ENCODE results near the gene TNFRSF4. TPM values are rescaled to one million over a fixed set of nuclear protein-coding genes. Genes with fewer than 3 reads are reported as not detected.

The TNFRSF4 gene
- total RNA-seq, 1 experiment from 2014 or later: 0.37 TPM

- H3K9ac ChIP-seq (ENCODE audit: low read length): peak overlapping the region; percentile 83
- H3K4me1 ChIP-seq (ENCODE audit: control insufficient read depth in 1 of 2, insufficient read depth in 2 of 2, low read length in 2 of 2): peaks cover 30 to 43% of the 10 kb centered on the region in 2 experiments
- ATAC-seq (peak; percentile 22), DNase-seq (ENCODE audit: low read depth, low spot score) (no peak)
- peak overlapping the region; percentile 97 for H3K4me2 ChIP-seq (ENCODE audit: low read length)
- no TSS peak for BruUV-seq (replicated peaks)
- H3K79me2 ChIP-seq (ENCODE audit: insufficient read depth, low read length): peaks cover 8% of the 10 kb centered on the region; the same call in 1 of the 2 replicates
- H3K27ac ChIP-seq (ENCODE audit: low read depth, low read length): peak overlapping the region; percentile 94
- intact Hi-C loops (cut with micrococcal nuclease): loop anchor here (5.0 kb wide), 1 partner anchor 44 kb away; no protein-coding TSS in a partner anchor
- ChIA-PET RAD21 (ENCODE audit: low non-redundant PET in 1 of 2, low total read pairs in 2 of 2, uncharacterized antibody in 2 of 2, unreplicated experiment in 2 of 2) (no interaction called here), POLR2A (no interaction called here), CTCF (no interaction called here)
- H3K9me3 ChIP-seq (ENCODE audit: control insufficient read depth in 1 of 2, insufficient read depth in 1 of 2, low read depth in 1 of 2, low read length in 2 of 2): no peaks in the 10 kb centered on the region
- H3K4me3 ChIP-seq (replicated peaks in 1 of 2; ENCODE audit: low read depth in 1 of 2, low read length in 2 of 2): peak overlapping the region; percentile 67 to 70
- H3K27me3 ChIP-seq (ENCODE audit: insufficient read depth, low read length): no peaks in the 10 kb centered on the region
- TF ChIP-seq, protein P1, sequence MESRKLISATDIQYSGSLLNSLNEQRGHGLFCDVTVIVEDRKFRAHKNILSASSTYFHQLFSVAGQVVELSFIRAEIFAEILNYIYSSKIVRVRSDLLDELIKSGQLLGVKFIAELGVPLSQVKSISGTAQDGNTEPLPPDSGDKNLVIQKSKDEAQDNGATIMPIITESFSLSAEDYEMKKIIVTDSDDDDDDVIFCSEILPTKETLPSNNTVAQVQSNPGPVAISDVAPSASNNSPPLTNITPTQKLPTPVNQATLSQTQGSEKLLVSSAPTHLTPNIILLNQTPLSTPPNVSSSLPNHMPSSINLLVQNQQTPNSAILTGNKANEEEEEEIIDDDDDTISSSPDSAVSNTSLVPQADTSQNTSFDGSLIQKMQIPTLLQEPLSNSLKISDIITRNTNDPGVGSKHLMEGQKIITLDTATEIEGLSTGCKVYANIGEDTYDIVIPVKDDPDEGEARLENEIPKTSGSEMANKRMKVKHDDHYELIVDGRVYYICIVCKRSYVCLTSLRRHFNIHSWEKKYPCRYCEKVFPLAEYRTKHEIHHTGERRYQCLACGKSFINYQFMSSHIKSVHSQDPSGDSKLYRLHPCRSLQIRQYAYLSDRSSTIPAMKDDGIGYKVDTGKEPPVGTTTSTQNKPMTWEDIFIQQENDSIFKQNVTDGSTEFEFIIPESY (IDR thresholded peaks at IDR 0.05; ENCODE audit: extremely low read depth, insufficient replicate concordance, low read length): no peak
- TF ChIP-seq JUND (IDR thresholded peaks at IDR 0.05): no peak
- TF ChIP-seq RAD21 (IDR thresholded peaks at IDR 0.05; ENCODE audit: low read depth): no peak
- no peak for TF ChIP-seq ZFX (IDR thresholded peaks at IDR 0.05)
- TF ChIP-seq REST (IDR thresholded peaks at IDR 0.05; ENCODE audit: low read depth): no peak
- TF ChIP-seq SP1 (IDR thresholded peaks at IDR 0.05; ENCODE audit: low read depth): no peak
- no peak for TF ChIP-seq FOSL1 (IDR thresholded peaks at IDR 0.05; ENCODE audit: low read depth)
- TF ChIP-seq ELF1 (IDR thresholded peaks at IDR 0.05; ENCODE audit: borderline replicate concordance, low read depth): no peak
- TF ChIP-seq POLR2A (IDR thresholded peaks at IDR 0.05; ENCODE audit: borderline replicate concordance, extremely low read depth, insufficient read depth, insufficient read length): no peak
- TF ChIP-seq CEBPB (IDR thresholded peaks at IDR 0.05; ENCODE audit: low read depth): no peak
- TF ChIP-seq TCF7L2 (IDR thresholded peaks at IDR 0.05; ENCODE audit: borderline replicate concordance, extremely low read depth, insufficient read depth, insufficient read length): no peak
- no peak for TF ChIP-seq SIN3A (IDR thresholded peaks at IDR 0.05; ENCODE audit: low read depth)
- no peak for TF ChIP-seq MAX (IDR thresholded peaks at IDR 0.05)
- TF ChIP-seq ATF3 (IDR thresholded peaks at IDR 0.05): no peak
- no peak for TF ChIP-seq EZH2phosphoT487 (IDR thresholded peaks at IDR 0.05; ENCODE audit: borderline replicate concordance)
- no peak for TF ChIP-seq CBX3 (IDR thresholded peaks at IDR 0.05; ENCODE audit: low read depth)
- TF ChIP-seq POLR2AphosphoS5 (IDR thresholded peaks at IDR 0.05; ENCODE audit: low read depth, low read length): no peak
- no peak for TF ChIP-seq EGR1 (IDR thresholded peaks at IDR 0.05; ENCODE audit: low read depth)
- no peak for TF ChIP-seq ZNF274 (IDR thresholded peaks at IDR 0.05; ENCODE audit: low read depth, low read length)
- no peaks in the 10 kb centered on the region for H3K36me3 ChIP-seq (ENCODE audit: control insufficient read depth in 1 of 2, insufficient read depth in 2 of 2, low read length in 2 of 2)
- H3K9me2 ChIP-seq (ENCODE audit: insufficient read depth): no peaks in the 10 kb centered on the region
- no peak overlapping the region for H2AFZ ChIP-seq (ENCODE audit: low read depth, low read length, poor library complexity, severe bottlenecking)
- H4K20me1 ChIP-seq (ENCODE audit: insufficient read depth): no peaks in the 10 kb centered on the region
These were observed 8.1 kb downstream of the TNFRSF4 start for GRCh38 chr1:1205769-1206375.

Data from HCT116 (cell line).